OCI-LY1 (cell line): ENCODE results near the gene PRLH.

Experiments
- H2AFZ ChIP-seq: fragments of 200-600 bp; sonication (generic), shearing (Covaris generic); 2 replicates; pipeline ENCODE4 v1.6.0; 2014; ENCODE audit warnings: antibody characterized with exemption, mild to moderate bottlenecking, low read length
- H3F3A ChIP-seq: fragments of 200-600 bp; sonication (generic), shearing (Covaris generic); 2 replicates; pipeline ENCODE4 v1.6.0; 2014; ENCODE audit warnings: mild to moderate bottlenecking, antibody characterized with exemption, low read length, moderate library complexity; ENCODE audit not compliant: insufficient read depth
- H3K27ac ChIP-seq: fragments of 200-600 bp; sonication (generic); 2 replicates; pipeline ENCODE4 v1.5.1; 2014; ENCODE audit warnings: low read length, mixed run types, mild to moderate bottlenecking, low read depth; ENCODE audit not compliant: poor library complexity, severe bottlenecking
- H3K27me3 ChIP-seq: fragments of 200-600 bp; sonication (generic); 2 replicates; pipeline ENCODE4 v1.6.0; 2014; ENCODE audit warnings: antibody characterized with exemption, mild to moderate bottlenecking, low read length, moderate library complexity; ENCODE audit not compliant: insufficient read depth
- H3K36me3 ChIP-seq: fragments of 200-600 bp; sonication (generic); 2 replicates; pipeline ENCODE4 v1.6.1; 2014; ENCODE audit warnings: mild to moderate bottlenecking, antibody characterized with exemption, low read length, moderate library complexity, mixed read lengths; ENCODE audit not compliant: insufficient read depth
- H3K4me1 ChIP-seq: fragments of 200-600 bp; sonication (generic); 2 replicates; pipeline ENCODE4 v1.5.1; 2014; ENCODE audit warnings: mild to moderate bottlenecking, low read length, moderate library complexity; ENCODE audit not compliant: insufficient read depth, severe bottlenecking
- H3K4me2 ChIP-seq: fragments of 200-600 bp; sonication (generic), shearing (Covaris generic); 2 replicates; pipeline ENCODE4 v1.6.1; 2014; ENCODE audit warnings: low read length
- H3K4me3 ChIP-seq: fragments of 200-600 bp; sonication (generic); 2 replicates; pipeline ENCODE4 v1.5.1; 2014; ENCODE audit warnings: low read length, low read depth, mild to moderate bottlenecking, mixed read lengths; ENCODE audit not compliant: poor library complexity, severe bottlenecking
- H3K79me2 ChIP-seq: fragments of 200-600 bp; shearing (Covaris generic); 2 replicates; pipeline ENCODE4 v1.6.1; 2016; ENCODE audit warnings: mixed run types, low read length, mixed read lengths; ENCODE audit not compliant: insufficient read depth
- H3K9ac ChIP-seq: fragments of 200-600 bp; sonication (generic), shearing (Covaris generic); 2 replicates; pipeline ENCODE4 v1.6.1; 2014; ENCODE audit warnings: mild to moderate bottlenecking, low read length, mixed read lengths
- H3K9me2 ChIP-seq: fragments of 200-600 bp; sonication (generic), shearing (Covaris generic); 2 replicates; pipeline ENCODE4 v1.6.1; 2014; ENCODE audit warnings: low read depth, mild to moderate bottlenecking, low read length, mixed read lengths
- H3K9me3 ChIP-seq: fragments of 200-600 bp; shearing (Covaris generic); 2 replicates; pipeline ENCODE4 v1.6.1; 2014; ENCODE audit warnings: low read length, mixed read lengths
- H4K20me1 ChIP-seq: fragments of 200-600 bp; sonication (generic), shearing (Covaris generic); 2 replicates; pipeline ENCODE4 v1.6.0; 2016; ENCODE audit warnings: mild to moderate bottlenecking, low read length; ENCODE audit not compliant: insufficient read depth
- TF ChIP-seq, protein P1 (sequence below): fragments of 200-600 bp; sonication (generic), shearing (Covaris generic); IDR thresholded peaks from 2 replicates; pipeline ENCODE4 v1.5.1; 2017; ENCODE audit warnings: mild to moderate bottlenecking, antibody characterized with exemption, low read length, moderate library complexity, mixed read lengths

The PRLH gene

DNA sequence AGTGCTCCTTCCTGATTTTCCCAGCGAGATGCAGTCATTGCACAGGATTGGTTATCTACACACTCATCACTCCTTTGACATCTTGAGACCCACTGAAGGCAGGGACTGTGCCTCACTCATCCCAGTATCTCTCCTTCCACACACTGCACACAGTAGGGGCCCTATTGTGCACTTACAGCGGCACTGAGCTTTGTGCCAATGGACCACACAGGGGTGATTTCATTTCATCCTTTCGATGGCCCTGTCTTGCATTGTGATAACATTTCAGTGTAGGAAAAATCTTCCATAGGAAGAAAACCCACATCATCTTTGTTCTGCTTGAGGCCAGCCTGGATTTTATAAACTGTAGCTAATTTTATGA lies 50.0 kb downstream of the PRLH start:
- Histone ChIP-seq H3K4me1 (no peaks in the 10 kb centered on the region), H4K20me1 (no peaks in the 10 kb centered on the region), H2AFZ (no peak overlapping the region), H3K79me2 (no peaks in the 10 kb centered on the region), H3K4me2 (no peak overlapping the region), H3K9me2 (no peaks in the 10 kb centered on the region), H3K27me3 (peaks cover 11% of the 10 kb centered on the region; the same call in 1 of the 2 replicates), H3K27ac (no peak overlapping the region), H3K36me3 (no peaks in the 10 kb centered on the region), H3K4me3 (no peak overlapping the region), H3F3A (no peaks in the 10 kb centered on the region), H3K9me3 (no peaks in the 10 kb centered on the region), H3K9ac (no peak overlapping the region)
- TF ChIP-seq, protein P1, sequence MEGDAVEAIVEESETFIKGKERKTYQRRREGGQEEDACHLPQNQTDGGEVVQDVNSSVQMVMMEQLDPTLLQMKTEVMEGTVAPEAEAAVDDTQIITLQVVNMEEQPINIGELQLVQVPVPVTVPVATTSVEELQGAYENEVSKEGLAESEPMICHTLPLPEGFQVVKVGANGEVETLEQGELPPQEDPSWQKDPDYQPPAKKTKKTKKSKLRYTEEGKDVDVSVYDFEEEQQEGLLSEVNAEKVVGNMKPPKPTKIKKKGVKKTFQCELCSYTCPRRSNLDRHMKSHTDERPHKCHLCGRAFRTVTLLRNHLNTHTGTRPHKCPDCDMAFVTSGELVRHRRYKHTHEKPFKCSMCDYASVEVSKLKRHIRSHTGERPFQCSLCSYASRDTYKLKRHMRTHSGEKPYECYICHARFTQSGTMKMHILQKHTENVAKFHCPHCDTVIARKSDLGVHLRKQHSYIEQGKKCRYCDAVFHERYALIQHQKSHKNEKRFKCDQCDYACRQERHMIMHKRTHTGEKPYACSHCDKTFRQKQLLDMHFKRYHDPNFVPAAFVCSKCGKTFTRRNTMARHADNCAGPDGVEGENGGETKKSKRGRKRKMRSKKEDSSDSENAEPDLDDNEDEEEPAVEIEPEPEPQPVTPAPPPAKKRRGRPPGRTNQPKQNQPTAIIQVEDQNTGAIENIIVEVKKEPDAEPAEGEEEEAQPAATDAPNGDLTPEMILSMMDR, result no peak
